ENCODE measurements around the gene TRIM41.
A peak's percentile ranks its signal among the peaks of the same experiment; 100 is the strongest.

TRIM41 gene

GRCh38 chr5:181248277-181248676 lies 25.2 kb downstream of the TRIM41 start:
- no peak for DNase-seq
- Histone ChIP-seq H3K4me1 (no peaks in the 10 kb centered on the region; the same call in 1 of the 2 replicates), H3K36me3 (peaks cover 28% of the 10 kb centered on the region), H3K4me3 (ENCODE audit: low read depth, low read length) (peak overlapping the region; percentile 98), H3K27me3 (no peaks in the 10 kb centered on the region), H3K9me3 (no peaks in the 10 kb centered on the region)
- TF ChIP-seq CTCF (IDR thresholded peaks at IDR 0.05; ENCODE audit: low read depth, low read length), result no peak

GRCh38 chr5:181255276-181255675 lies 32.2 kb downstream of the TRIM41 start:
- TF ChIP-seq CTCF (IDR thresholded peaks at IDR 0.05; ENCODE audit: low read depth, low read length), result no peak
- no peak overlapping the region for H3K4me3 ChIP-seq (ENCODE audit: low read depth, low read length)
- H3K27me3 ChIP-seq, result no peaks in the 10 kb centered on the region
- peaks cover 3% of the 10 kb centered on the region for H3K4me1 ChIP-seq
- no peak for DNase-seq
- peaks cover 46% of the 10 kb centered on the region for H3K36me3 ChIP-seq
- H3K9me3 ChIP-seq, result no peaks in the 10 kb centered on the region

GRCh38 chr5:181255836-181256578 lies 32.9 kb downstream of the TRIM41 start:
- Histone ChIP-seq H3K36me3 (peaks cover 41% of the 10 kb centered on the region), H3K27me3 (no peaks in the 10 kb centered on the region), H3K4me1 (peaks cover 3% of the 10 kb centered on the region), H3K9me3 (no peaks in the 10 kb centered on the region), H3K4me3 (ENCODE audit: low read depth, low read length) (no peak overlapping the region)
- TF ChIP-seq CTCF (IDR thresholded peaks at IDR 0.05; ENCODE audit: low read depth, low read length), result no peak
- no peak for DNase-seq

GRCh38 chr5:181258576-181258975 lies 35.5 kb downstream of the TRIM41 start:
- peaks cover 40% of the 10 kb centered on the region for H3K36me3 ChIP-seq
- H3K9me3 ChIP-seq, result no peaks in the 10 kb centered on the region
- H3K4me1 ChIP-seq, result peaks cover 3% of the 10 kb centered on the region
- peak overlapping the region; percentile 99 for H3K4me3 ChIP-seq (ENCODE audit: low read depth, low read length)
- DNase-seq, result no peak
- H3K27me3 ChIP-seq, result no peaks in the 10 kb centered on the region
- no peak for TF ChIP-seq CTCF (IDR thresholded peaks at IDR 0.05; ENCODE audit: low read depth, low read length)

- peaks cover 39% of the 10 kb centered on the region for H3K36me3 ChIP-seq
- no peak for TF ChIP-seq CTCF (IDR thresholded peaks at IDR 0.05; ENCODE audit: low read depth, low read length)
- H3K27me3 ChIP-seq, result no peaks in the 10 kb centered on the region
- DNase-seq, result no peak
- H3K9me3 ChIP-seq, result no peaks in the 10 kb centered on the region
- H3K4me3 ChIP-seq (ENCODE audit: low read depth, low read length), result peak overlapping the region; percentile 99
- H3K4me1 ChIP-seq, result peaks cover 3% of the 10 kb centered on the region
Observed at GRCh38 chr5:181259283-181259682, 36.2 kb downstream of the TRIM41 start.

GRCh38 chr5:181259974-181260719 lies 37.1 kb downstream of the TRIM41 start:
- H3K27me3 ChIP-seq, result no peaks in the 10 kb centered on the region
- no peaks in the 10 kb centered on the region for H3K9me3 ChIP-seq
- TF ChIP-seq CTCF (IDR thresholded peaks at IDR 0.05; ENCODE audit: low read depth, low read length), result no peak
- H3K36me3 ChIP-seq, result peaks cover 31% of the 10 kb centered on the region
- peak overlapping the region; percentile 99 for H3K4me3 ChIP-seq (ENCODE audit: low read depth, low read length)
- peaks cover 3% of the 10 kb centered on the region for H3K4me1 ChIP-seq
- DNase-seq, result no peak
